Esophagus squamous epithelium (tissue), 5 donors: ENCODE results near the gene SLC25A41. TPM values are rescaled to one million over a fixed set of nuclear protein-coding genes. Genes with fewer than 3 reads are reported as not detected.
A peak's percentile ranks its signal among the peaks of the same experiment; 100 is the strongest.

Experiments
- DNase-seq: peaks from one replicate; lab custom pipeline; 2025; lab: John Stamatoyannopoulos, UW
- H3K27ac ChIP-seq, 4 donors: fragments of 200-600 bp; sonication (generic); one replicate each; pipeline ENCODE4 v1.5.1; 2016 to 2019; ENCODE audit warnings: mild to moderate bottlenecking in 1 of 4
- H3K27me3 ChIP-seq, 4 donors: fragments of 200-600 bp; sonication (generic); 1 replicate in 3 of 4; 2 replicates in 1 of 4; pipeline versions ENCODE4 v1.5.1 to v1.6.0; 2017 to 2021; ENCODE audit warnings: antibody characterized with exemption in 1 of 4
- H3K36me3 ChIP-seq, 3 donors: fragments of 200-600 bp; sonication (generic); one replicate each; pipeline ENCODE4 v1.5.1; 2016 to 2019
- H3K4me1 ChIP-seq, 3 donors: fragments of 200-600 bp; sonication (generic); one replicate each; pipeline ENCODE4 v1.5.1; 2017 to 2019
- H3K4me3 ChIP-seq, 4 donors: fragments of 200-600 bp; sonication (generic); 1 replicate in 3 of 4; 2 replicates in 1 of 4; pipeline ENCODE4 v1.5.1; 2016 to 2019; ENCODE audit warnings: mild to moderate bottlenecking in 2 of 4, moderate library complexity in 1 of 4
- H3K9me3 ChIP-seq, 3 donors: fragments of 200-600 bp; sonication (generic); one replicate each; pipeline ENCODE4 v1.5.1; 2016 to 2019
- POLR2A ChIP-seq, 4 donors: fragments of 450-650 bp; IDR thresholded peaks; one replicate each; pipeline ENCODE4 v1.6.1; 2017; ENCODE audit warnings: antibody characterized with exemption in 4 of 4, mild to moderate bottlenecking in 4 of 4, moderate library complexity in 3 of 4
- WGBS, 2 donors: methylation state at CpG; one replicate each; pipeline ENCODE4 v1.1.5; 2018; 5-methylcytosine and 5-hydroxymethylcytosine counted together
- intact Hi-C: fragments of 100-400 bp; cut with DNase I; formaldehyde crosslinking; loops from one replicate; pipeline ENCODE4 v1.15.0; 2022
- total RNA-seq, 4 donors: library from RNA; depleted of rRNA; stranded (reverse); fragments of >200 nt; gene quantifications; one replicate each; pipeline ENCODE4 v1.1.0, GENCODE V29; 2016
- TF ChIP-seq, protein P1 (sequence below), 6 experiments: fragments of 450-650 bp in 4 of 6; fragments of 200-600 bp in 2 of 6; sonication (generic) in 2 of 6; IDR thresholded peaks; one replicate each; pipeline ENCODE4 v1.5.1; 2016 to 2019; ENCODE audit warnings: antibody characterized with exemption in 6 of 6, mild to moderate bottlenecking in 4 of 6, moderate library complexity in 4 of 6
- donor health status: DM: yes; HTN: yes; CAD: no.

The SLC25A41 gene
- total RNA-seq, 4 donors from 2014 or later = 0.38 TPM; not detected in 3

- peaks cover 4 to 19% (median 14%) of the 10 kb centered on the region in 3 donors for H3K4me1 ChIP-seq
- peaks cover 0 to 57% (median 3%) of the 10 kb centered on the region in 4 donors for H3K27me3 ChIP-seq
- no peak for DNase-seq
- intact Hi-C loops = no loop called here
- H3K27ac ChIP-seq = no peak overlapping the region
- peak overlapping the region in 3 of 4 donors; percentile 24 to 55 (median 26) for H3K4me3 ChIP-seq
- H3K9me3 ChIP-seq = no peaks in the 10 kb centered on the region
- TF ChIP-seq, protein P1, sequence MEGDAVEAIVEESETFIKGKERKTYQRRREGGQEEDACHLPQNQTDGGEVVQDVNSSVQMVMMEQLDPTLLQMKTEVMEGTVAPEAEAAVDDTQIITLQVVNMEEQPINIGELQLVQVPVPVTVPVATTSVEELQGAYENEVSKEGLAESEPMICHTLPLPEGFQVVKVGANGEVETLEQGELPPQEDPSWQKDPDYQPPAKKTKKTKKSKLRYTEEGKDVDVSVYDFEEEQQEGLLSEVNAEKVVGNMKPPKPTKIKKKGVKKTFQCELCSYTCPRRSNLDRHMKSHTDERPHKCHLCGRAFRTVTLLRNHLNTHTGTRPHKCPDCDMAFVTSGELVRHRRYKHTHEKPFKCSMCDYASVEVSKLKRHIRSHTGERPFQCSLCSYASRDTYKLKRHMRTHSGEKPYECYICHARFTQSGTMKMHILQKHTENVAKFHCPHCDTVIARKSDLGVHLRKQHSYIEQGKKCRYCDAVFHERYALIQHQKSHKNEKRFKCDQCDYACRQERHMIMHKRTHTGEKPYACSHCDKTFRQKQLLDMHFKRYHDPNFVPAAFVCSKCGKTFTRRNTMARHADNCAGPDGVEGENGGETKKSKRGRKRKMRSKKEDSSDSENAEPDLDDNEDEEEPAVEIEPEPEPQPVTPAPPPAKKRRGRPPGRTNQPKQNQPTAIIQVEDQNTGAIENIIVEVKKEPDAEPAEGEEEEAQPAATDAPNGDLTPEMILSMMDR (IDR thresholded peaks at IDR 0.05) = peak in 1 of 6 experiments; percentile 12
- TF ChIP-seq POLR2A (IDR thresholded peaks at IDR 0.05) = no peak
- no peaks in the 10 kb centered on the region for H3K36me3 ChIP-seq
- WGBS, 2 donors = 28 to 29% methylated on average over 7 to 10 of the region's 33 CpGs
Measured at GRCh38 chr19:6476155-6476895, 42.8 kb upstream of the SLC25A41 start.

- Histone ChIP-seq H3K4me3 (peak overlapping the region in 3 of 4 donors; percentile 24 to 55 (median 26)), H3K9me3 (no peaks in the 10 kb centered on the region), H3K27me3 (peaks cover 0 to 57% (median 3%) of the 10 kb centered on the region in 4 donors), H3K36me3 (no peaks in the 10 kb centered on the region), H3K4me1 (peaks cover 4 to 19% (median 14%) of the 10 kb centered on the region in 3 donors), H3K27ac (no peak overlapping the region)
- TF ChIP-seq, protein P1 (IDR thresholded peaks at IDR 0.05) = no peak
- TF ChIP-seq POLR2A (IDR thresholded peaks at IDR 0.05) = no peak
- intact Hi-C loops = no loop called here
- DNase-seq = no peak
- 29 to 40% methylated on average over 18 of the region's 52 CpGs for WGBS, 2 donors
Measured at GRCh38 chr19:6475321-6476108, 42.0 kb upstream of the SLC25A41 start.

- peaks cover 0 to 2% (median 0%) of the 10 kb centered on the region in 3 donors for H3K36me3 ChIP-seq
- peaks cover 0 to 41% (median 3%) of the 10 kb centered on the region in 4 donors for H3K27me3 ChIP-seq
- no peak for TF ChIP-seq POLR2A (IDR thresholded peaks at IDR 0.05)
- TF ChIP-seq, protein P1 (IDR thresholded peaks at IDR 0.05) = no peak
- H3K27ac ChIP-seq = no peak overlapping the region
- peaks cover 4 to 19% (median 14%) of the 10 kb centered on the region in 3 donors for H3K4me1 ChIP-seq
- DNase-seq = no peak
- H3K9me3 ChIP-seq = no peaks in the 10 kb centered on the region
- no peak overlapping the region for H3K4me3 ChIP-seq
- intact Hi-C loops = no loop called here
- WGBS, 2 donors = 77 to 86% methylated on average over 3 to 4 of the region's 9 CpGs
Measured at GRCh38 chr19:6473647-6474046, 40.1 kb upstream of the SLC25A41 start.

- H3K36me3 ChIP-seq = peaks cover 0 to 12% (median 0%) of the 10 kb centered on the region in 3 donors
- 40% methylated on average over 1 of the region's 4 CpGs; no CpG with 5 or more reads in 1 of the 2 donors for WGBS, 2 donors
- DNase-seq = no peak
- TF ChIP-seq POLR2A (IDR thresholded peaks at IDR 0.05) = no peak
- TF ChIP-seq, protein P1 (IDR thresholded peaks at IDR 0.05) = no peak
- H3K27ac ChIP-seq = no peak overlapping the region
- no peak overlapping the region for H3K4me3 ChIP-seq
- peaks cover 4 to 19% (median 14%) of the 10 kb centered on the region in 3 donors for H3K4me1 ChIP-seq
- intact Hi-C loops = no loop called here
- no peaks in the 10 kb centered on the region for H3K9me3 ChIP-seq
- H3K27me3 ChIP-seq = peaks cover 0 to 34% (median 3%) of the 10 kb centered on the region in 4 donors
Measured at GRCh38 chr19:6472713-6473112, 39.1 kb upstream of the SLC25A41 start.
